Measurements from ENCODE around the gene PLAC1. TPM values are rescaled to one million over a fixed set of nuclear protein-coding genes. Genes with fewer than 3 reads are reported as not detected.
A peak's percentile ranks its signal among the peaks of the same experiment; 100 is the strongest.

Gene PLAC1
- total RNA-seq = not detected

- H3K27me3 ChIP-seq (ENCODE audit: control insufficient read depth in 3 of 3, insufficient read depth in 3 of 3, low read length in 3 of 3) = no peaks in the 10 kb centered on the region
- H3K4me1 ChIP-seq (ENCODE audit: control insufficient read depth in 3 of 3, insufficient read depth in 3 of 3, low read length in 3 of 3) = peaks cover 0 to 2% (median 0%) of the 10 kb centered on the region in 3 donors
- no peak within 1 kb of the TSS for H3K4me3 ChIP-seq (ENCODE audit: low read length in 3 of 3)
- no peak within 1 kb of the TSS for H3K9ac ChIP-seq (ENCODE audit: low read depth in 1 of 3, low read length in 3 of 3)
- no peaks in the 10 kb centered on the region for H3K9me3 ChIP-seq (ENCODE audit: control insufficient read depth in 3 of 3, low read length in 3 of 3)
- no peak within 1 kb of the TSS for H3K27ac ChIP-seq (ENCODE audit: low read depth, low read length)
- no peaks in the 10 kb centered on the region for H3K36me3 ChIP-seq (ENCODE audit: control insufficient read depth in 3 of 3, insufficient read depth in 3 of 3, low read length in 3 of 3)
Measured at GRCh38 chrX:134658002-134658759, at the start of gene PLAC1. TSS of gene PLAC1 (minus strand) at chrX:134658471. CDS start at chrX:134566682, 91,789 bp downstream.

- no peaks in the 10 kb centered on the region for H3K4me1 ChIP-seq (ENCODE audit: control insufficient read depth in 3 of 3, insufficient read depth in 3 of 3, low read length in 3 of 3)
- no peak overlapping the region for H3K4me3 ChIP-seq (ENCODE audit: low read length in 3 of 3)
- no peaks in the 10 kb centered on the region for H3K9me3 ChIP-seq (ENCODE audit: control insufficient read depth in 3 of 3, low read length in 3 of 3)
- H3K27me3 ChIP-seq (ENCODE audit: control insufficient read depth in 3 of 3, insufficient read depth in 3 of 3, low read length in 3 of 3) = peaks cover 0 to 2% (median 0%) of the 10 kb centered on the region in 3 donors
- no peaks in the 10 kb centered on the region for H3K36me3 ChIP-seq (ENCODE audit: control insufficient read depth in 3 of 3, insufficient read depth in 3 of 3, low read length in 3 of 3)
- H3K27ac ChIP-seq (ENCODE audit: low read depth, low read length) = no peak overlapping the region
- no peak overlapping the region for H3K9ac ChIP-seq (ENCODE audit: low read depth in 1 of 3, low read length in 3 of 3)
Measured at GRCh38 chrX:134706138-134706537, 47.9 kb upstream of the PLAC1 start.

- Histone ChIP-seq H3K9ac (ENCODE audit: low read depth in 1 of 3, low read length in 3 of 3) (no peak overlapping the region), H3K4me1 (ENCODE audit: control insufficient read depth in 3 of 3, insufficient read depth in 3 of 3, low read length in 3 of 3) (peaks cover 0 to 8% (median 2%) of the 10 kb centered on the region in 3 donors), H3K4me3 (ENCODE audit: low read length in 3 of 3) (no peak overlapping the region), H3K27ac (ENCODE audit: low read depth, low read length) (no peak overlapping the region), H3K36me3 (ENCODE audit: control insufficient read depth in 3 of 3, insufficient read depth in 3 of 3, low read length in 3 of 3) (no peaks in the 10 kb centered on the region), H3K27me3 (ENCODE audit: control insufficient read depth in 3 of 3, insufficient read depth in 3 of 3, low read length in 3 of 3) (no peaks in the 10 kb centered on the region), H3K9me3 (ENCODE audit: control insufficient read depth in 3 of 3, low read length in 3 of 3) (no peaks in the 10 kb centered on the region)
Measured at GRCh38 chrX:134695999-134696398, 37.7 kb upstream of the PLAC1 start.

GRCh38 chrX:134694333-134695322, 36.4 kb upstream of the PLAC1 start:
- Histone ChIP-seq H3K9me3 (ENCODE audit: control insufficient read depth in 3 of 3, low read length in 3 of 3) (no peaks in the 10 kb centered on the region), H3K4me3 (ENCODE audit: low read length in 3 of 3) (no peak overlapping the region), H3K27me3 (ENCODE audit: control insufficient read depth in 3 of 3, insufficient read depth in 3 of 3, low read length in 3 of 3) (no peaks in the 10 kb centered on the region), H3K27ac (ENCODE audit: low read depth, low read length) (peak overlapping the region; percentile 50), H3K4me1 (ENCODE audit: control insufficient read depth in 3 of 3, insufficient read depth in 3 of 3, low read length in 3 of 3) (peaks cover 0 to 8% (median 2%) of the 10 kb centered on the region in 3 donors), H3K36me3 (ENCODE audit: control insufficient read depth in 3 of 3, insufficient read depth in 3 of 3, low read length in 3 of 3) (no peaks in the 10 kb centered on the region), H3K9ac (ENCODE audit: low read depth in 1 of 3, low read length in 3 of 3) (no peak overlapping the region)

GRCh38 chrX:134693644-134694043, 35.4 kb upstream of the PLAC1 start:
- no peak overlapping the region for H3K9ac ChIP-seq (ENCODE audit: low read depth in 1 of 3, low read length in 3 of 3)

GRCh38 chrX:134692990-134693389, 34.7 kb upstream of the PLAC1 start:
- Histone ChIP-seq H3K4me1 (ENCODE audit: control insufficient read depth in 3 of 3, insufficient read depth in 3 of 3, low read length in 3 of 3) (peaks cover 0 to 9% (median 2%) of the 10 kb centered on the region in 3 donors), H3K27me3 (ENCODE audit: control insufficient read depth in 3 of 3, insufficient read depth in 3 of 3, low read length in 3 of 3) (no peaks in the 10 kb centered on the region), H3K36me3 (ENCODE audit: control insufficient read depth in 3 of 3, insufficient read depth in 3 of 3, low read length in 3 of 3) (no peaks in the 10 kb centered on the region), H3K27ac (ENCODE audit: low read depth, low read length) (no peak overlapping the region), H3K4me3 (ENCODE audit: low read length in 3 of 3) (no peak overlapping the region), H3K9me3 (ENCODE audit: control insufficient read depth in 3 of 3, low read length in 3 of 3) (no peaks in the 10 kb centered on the region), H3K9ac (ENCODE audit: low read depth in 1 of 3, low read length in 3 of 3) (no peak overlapping the region)

More at GRCh38 chrX:134693644-134694043, 35.4 kb upstream of the PLAC1 start:
- Histone ChIP-seq H3K27me3 (ENCODE audit: control insufficient read depth in 3 of 3, insufficient read depth in 3 of 3, low read length in 3 of 3) (no peaks in the 10 kb centered on the region), H3K4me1 (ENCODE audit: control insufficient read depth in 3 of 3, insufficient read depth in 3 of 3, low read length in 3 of 3) (peaks cover 0 to 8% (median 2%) of the 10 kb centered on the region in 3 donors), H3K27ac (ENCODE audit: low read depth, low read length) (peak overlapping the region; percentile 50), H3K9me3 (ENCODE audit: control insufficient read depth in 3 of 3, low read length in 3 of 3) (no peaks in the 10 kb centered on the region), H3K4me3 (ENCODE audit: low read length in 3 of 3) (no peak overlapping the region), H3K36me3 (ENCODE audit: control insufficient read depth in 3 of 3, insufficient read depth in 3 of 3, low read length in 3 of 3) (no peaks in the 10 kb centered on the region)

GRCh38 chrX:134692233-134692632, 34.0 kb upstream of the PLAC1 start:
- Histone ChIP-seq H3K27ac (ENCODE audit: low read depth, low read length) (no peak overlapping the region), H3K36me3 (ENCODE audit: control insufficient read depth in 3 of 3, insufficient read depth in 3 of 3, low read length in 3 of 3) (no peaks in the 10 kb centered on the region), H3K9ac (ENCODE audit: low read depth in 1 of 3, low read length in 3 of 3) (no peak overlapping the region), H3K27me3 (ENCODE audit: control insufficient read depth in 3 of 3, insufficient read depth in 3 of 3, low read length in 3 of 3) (no peaks in the 10 kb centered on the region), H3K4me1 (ENCODE audit: control insufficient read depth in 3 of 3, insufficient read depth in 3 of 3, low read length in 3 of 3) (peaks cover 0 to 10% (median 2%) of the 10 kb centered on the region in 3 donors), H3K4me3 (ENCODE audit: low read length in 3 of 3) (no peak overlapping the region), H3K9me3 (ENCODE audit: control insufficient read depth in 3 of 3, low read length in 3 of 3) (no peaks in the 10 kb centered on the region)

GRCh38 chrX:134691453-134691852, 33.2 kb upstream of the PLAC1 start:
- no peak overlapping the region for H3K9ac ChIP-seq (ENCODE audit: low read depth in 1 of 3, low read length in 3 of 3)
- H3K36me3 ChIP-seq (ENCODE audit: control insufficient read depth in 3 of 3, insufficient read depth in 3 of 3, low read length in 3 of 3) = no peaks in the 10 kb centered on the region
- H3K27me3 ChIP-seq (ENCODE audit: control insufficient read depth in 3 of 3, insufficient read depth in 3 of 3, low read length in 3 of 3) = no peaks in the 10 kb centered on the region
- H3K4me3 ChIP-seq (ENCODE audit: low read length in 3 of 3) = no peak overlapping the region
- no peak overlapping the region for H3K27ac ChIP-seq (ENCODE audit: low read depth, low read length)
- H3K9me3 ChIP-seq (ENCODE audit: control insufficient read depth in 3 of 3, low read length in 3 of 3) = no peaks in the 10 kb centered on the region
- peaks cover 0 to 10% (median 2%) of the 10 kb centered on the region in 3 donors for H3K4me1 ChIP-seq (ENCODE audit: control insufficient read depth in 3 of 3, insufficient read depth in 3 of 3, low read length in 3 of 3)

- Histone ChIP-seq H3K9ac (ENCODE audit: low read depth in 1 of 3, low read length in 3 of 3) (no peak overlapping the region), H3K4me3 (ENCODE audit: low read length in 3 of 3) (no peak overlapping the region), H3K36me3 (ENCODE audit: control insufficient read depth in 3 of 3, insufficient read depth in 3 of 3, low read length in 3 of 3) (no peaks in the 10 kb centered on the region), H3K27ac (ENCODE audit: low read depth, low read length) (no peak overlapping the region), H3K9me3 (ENCODE audit: control insufficient read depth in 3 of 3, low read length in 3 of 3) (no peaks in the 10 kb centered on the region), H3K4me1 (ENCODE audit: control insufficient read depth in 3 of 3, insufficient read depth in 3 of 3, low read length in 3 of 3) (peaks cover 2 to 18% (median 9%) of the 10 kb centered on the region in 3 donors), H3K27me3 (ENCODE audit: control insufficient read depth in 3 of 3, insufficient read depth in 3 of 3, low read length in 3 of 3) (no peaks in the 10 kb centered on the region)
Measured at GRCh38 chrX:134688839-134689238, 30.6 kb upstream of the PLAC1 start.

Measured in skeletal muscle tissue (tissue), 4 donors.